Astrocyte (in vitro differentiated cells and primary cell): Measurements from ENCODE around the gene HNRNPK. TPM values are rescaled to one million over a fixed set of nuclear protein-coding genes. Genes with fewer than 3 reads are reported as not detected.

Experiments
- DNase-seq: peaks from one replicate; pipeline ENCODE4 v3.0.0-alpha.2; 2010; ENCODE audit warnings: low read depth
- FAIRE-seq: peaks from 2 replicates; lab custom pipeline; 2011; peaks lifted over from hg19 to GRCh38; lab: Jason Lieb, UNC
- H2AFZ ChIP-seq: 2 replicates; pipeline ENCODE4 v1.6.0; 2012; ENCODE audit warnings: low read depth, low read length, inconsistent platforms
- H3K27ac ChIP-seq: 2 replicates; pipeline ENCODE4 v1.5.1; 2011; ENCODE audit warnings: low read depth, low read length, inconsistent platforms
- H3K27me3 ChIP-seq: 2 replicates; pipeline ENCODE4 v1.6.0; 2011; ENCODE audit warnings: low read length, inconsistent platforms; ENCODE audit not compliant: insufficient read depth
- H3K36me3 ChIP-seq: 2 replicates; pipeline ENCODE4 v1.5.1; 2011; ENCODE audit warnings: low read length, inconsistent platforms; ENCODE audit not compliant: insufficient read depth
- H3K4me1 ChIP-seq: 2 replicates; pipeline ENCODE4 v1.5.1; 2011; ENCODE audit warnings: low read length, inconsistent platforms; ENCODE audit not compliant: insufficient read depth
- H3K4me2 ChIP-seq: 2 replicates; pipeline ENCODE4 v1.6.0; 2012; ENCODE audit warnings: low read length, inconsistent platforms
- H3K4me3 ChIP-seq: 2 replicates; pipeline ENCODE4 v1.5.1; 2011; ENCODE audit warnings: low read depth, mild to moderate bottlenecking, low read length, inconsistent platforms; ENCODE audit not compliant: insufficient read depth
- H3K79me2 ChIP-seq: 2 replicates; pipeline ENCODE4 v1.6.0; 2012; ENCODE audit warnings: mild to moderate bottlenecking, low read length, inconsistent platforms; ENCODE audit not compliant: insufficient read depth
- H3K9ac ChIP-seq: 2 replicates; pipeline ENCODE4 v1.6.0; 2012; ENCODE audit warnings: mild to moderate bottlenecking, low read length, inconsistent platforms
- H3K9me3 ChIP-seq: 2 replicates; pipeline ENCODE4 v1.5.1; 2012; ENCODE audit warnings: low read depth, mild to moderate bottlenecking, low read length, inconsistent platforms; ENCODE audit not compliant: insufficient read depth
- H4K20me1 ChIP-seq: 2 replicates; pipeline ENCODE4 v1.6.0; 2012; ENCODE audit warnings: low read length, inconsistent platforms; ENCODE audit not compliant: insufficient read depth
- H3K27ac Mint-ChIP-seq: one replicate; pipeline ENCODE4 v1.8.0; 2021; ENCODE audit warnings: mild to moderate bottlenecking, mixed read lengths; ENCODE audit not compliant: unreplicated experiment
- H3K27me3 Mint-ChIP-seq: one replicate; pipeline ENCODE4 v1.8.0; 2021; ENCODE audit warnings: low read depth, mixed read lengths; ENCODE audit not compliant: unreplicated experiment
- H3K36me3 Mint-ChIP-seq: one replicate; pipeline ENCODE4 v1.8.0; 2021; ENCODE audit warnings: low read depth, mixed read lengths; ENCODE audit not compliant: unreplicated experiment
- H3K4me1 Mint-ChIP-seq: one replicate; pipeline ENCODE4 v1.8.0; 2021; ENCODE audit warnings: low read depth, mixed read lengths; ENCODE audit not compliant: unreplicated experiment
- H3K4me3 Mint-ChIP-seq: one replicate; pipeline ENCODE4 v1.8.0; 2021; ENCODE audit warnings: mild to moderate bottlenecking, moderate library complexity, mixed read lengths; ENCODE audit not compliant: unreplicated experiment
- H3K9me3 Mint-ChIP-seq: one replicate; pipeline ENCODE4 v1.8.0; 2021; ENCODE audit warnings: mild to moderate bottlenecking, mixed read lengths; ENCODE audit not compliant: unreplicated experiment
- CTCF ChIP-seq: IDR thresholded peaks from 2 replicates; pipeline ENCODE4 v1.5.1; 2011; ENCODE audit warnings: low read depth, mild to moderate bottlenecking, inconsistent platforms, low read length, moderate library complexity; ENCODE audit not compliant: insufficient read depth
- EZH2 ChIP-seq: IDR thresholded peaks from 2 replicates; pipeline ENCODE4 v1.6.1; 2012; ENCODE audit warnings: mild to moderate bottlenecking, low read length, inconsistent platforms; ENCODE audit not compliant: insufficient read depth
- total RNA-seq: library from RNA; stranded (reverse); gene quantifications from 2 replicates; pipeline ENCODE4 v1.2.1, GENCODE V29; 2021

HNRNPK gene
- total RNA-seq, 1 donor from 2014 or later, result 511 TPM

DNA sequence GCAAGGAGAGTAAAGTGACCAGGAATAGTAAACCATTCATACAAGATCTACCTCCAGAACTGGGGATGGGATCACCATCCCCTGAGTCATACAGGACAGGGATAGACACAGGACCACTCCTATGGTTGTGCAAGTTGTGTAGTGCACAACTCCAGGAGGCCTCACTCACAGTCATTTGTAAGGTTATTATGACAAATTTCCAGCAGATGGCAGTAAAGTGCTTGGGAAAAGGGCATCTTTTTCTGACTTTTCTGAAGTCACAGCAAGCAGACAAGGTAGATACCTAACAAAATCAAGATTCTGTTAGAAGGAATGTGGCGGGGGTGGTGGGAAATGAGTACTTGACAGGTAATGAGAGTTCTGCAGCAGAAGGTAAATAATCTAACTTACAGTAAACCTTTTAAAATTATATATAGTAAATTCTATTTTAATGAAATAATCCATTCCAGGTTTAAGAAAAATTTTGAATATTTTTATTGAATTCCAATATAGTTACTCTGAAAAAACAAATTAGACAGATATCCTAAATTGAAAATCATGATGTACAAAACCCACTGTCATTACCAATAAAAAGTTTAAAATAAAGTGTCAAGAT is 42.1 kb downstream of the HNRNPK start:
- Histone ChIP-seq H3K4me3 (no peak overlapping the region), H2AFZ (no peak overlapping the region), H3K4me1 (peaks cover 16% of the 10 kb centered on the region), H3K9me3 (no peaks in the 10 kb centered on the region), H3K27me3 (no peaks in the 10 kb centered on the region), H3K27ac (no peak overlapping the region), H3K9ac (no peak overlapping the region), H3K4me2 (no peak overlapping the region), H3K79me2 (no peaks in the 10 kb centered on the region), H3K36me3 (no peaks in the 10 kb centered on the region), H4K20me1 (no peaks in the 10 kb centered on the region)
- Mint-ChIP-seq H3K27ac (no peak overlapping the region), H3K9me3 (no peaks in the 10 kb centered on the region), H3K27me3 (no peaks in the 10 kb centered on the region), H3K4me1 (peaks cover 20% of the 10 kb centered on the region), H3K4me3 (no peak overlapping the region), H3K36me3 (no peaks in the 10 kb centered on the region)
- FAIRE-seq (no peak), DNase-seq (peak; percentile 36)
- no peak for TF ChIP-seq EZH2
- TF ChIP-seq CTCF, result peak; percentile 62

DNA sequence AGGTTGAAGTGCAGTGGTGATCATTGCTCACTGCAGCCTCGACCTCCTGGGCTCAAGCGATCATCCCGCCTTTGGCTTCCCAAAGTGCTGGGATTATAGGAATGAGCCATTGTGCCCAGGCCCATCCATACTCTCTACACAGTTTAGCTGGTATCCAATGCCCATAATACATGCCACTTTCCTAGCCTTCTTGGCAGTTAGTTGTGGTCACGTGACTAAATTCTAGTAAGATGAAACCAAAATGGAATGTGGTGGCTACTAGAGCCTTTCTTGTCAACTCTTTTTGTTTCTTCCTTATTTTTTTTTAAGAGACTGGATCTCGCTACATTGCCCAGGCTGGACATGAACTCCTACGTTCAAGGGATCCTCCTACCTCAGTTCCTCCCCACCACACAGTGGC is 43.5 kb downstream of the HNRNPK start:
- FAIRE-seq (no peak), DNase-seq (no peak)
- Histone ChIP-seq H3K27me3 (no peaks in the 10 kb centered on the region), H3K9ac (no peak overlapping the region), H3K4me2 (no peak overlapping the region), H3K4me1 (peaks cover 16% of the 10 kb centered on the region), H3K27ac (no peak overlapping the region), H3K9me3 (no peaks in the 10 kb centered on the region), H3K4me3 (no peak overlapping the region), H3K79me2 (no peaks in the 10 kb centered on the region), H4K20me1 (no peaks in the 10 kb centered on the region), H3K36me3 (no peaks in the 10 kb centered on the region), H2AFZ (no peak overlapping the region)
- Mint-ChIP-seq H3K36me3 (no peaks in the 10 kb centered on the region), H3K9me3 (no peaks in the 10 kb centered on the region), H3K27ac (no peak overlapping the region), H3K27me3 (no peaks in the 10 kb centered on the region), H3K4me3 (no peak overlapping the region), H3K4me1 (peaks cover 20% of the 10 kb centered on the region)
- TF ChIP-seq CTCF (no peak), EZH2 (no peak)

DNA sequence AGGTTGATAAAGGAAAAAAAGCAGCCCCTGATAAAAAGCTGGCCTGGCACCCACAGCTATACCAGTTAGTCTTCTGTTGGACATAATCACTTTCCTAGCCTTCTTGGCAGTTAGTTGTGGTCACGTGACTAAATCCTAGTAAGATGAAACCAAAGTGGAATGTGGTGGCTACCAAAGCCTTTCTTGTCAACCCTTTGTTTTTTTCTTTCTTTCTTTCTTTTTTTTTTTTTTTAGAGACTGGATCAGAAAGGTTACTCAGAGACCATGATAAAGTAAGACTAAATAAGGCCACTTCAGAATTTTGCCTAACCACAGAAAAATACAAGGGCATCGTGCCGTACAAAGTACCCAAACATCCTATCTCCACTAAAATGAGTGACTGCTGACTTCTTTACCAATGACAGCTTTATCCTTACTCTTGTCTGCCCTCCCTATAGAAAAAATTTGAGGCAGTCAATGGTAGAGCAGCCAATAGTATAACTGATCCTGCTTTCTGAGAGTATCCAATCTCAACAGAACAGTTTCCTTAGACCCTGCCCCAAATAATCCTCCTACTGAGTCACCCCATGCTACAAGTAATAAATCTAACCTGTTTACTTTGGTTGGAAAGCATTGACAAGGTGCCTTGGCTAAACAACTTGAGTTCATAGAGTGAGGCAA is 44.6 kb downstream of the HNRNPK start:
- DNase-seq, result peak; percentile 88
- peak; percentile 66 for FAIRE-seq
- H2AFZ ChIP-seq, result no peak overlapping the region

More for the DNA sequence above, 44.6 kb downstream of the HNRNPK start:
- no peaks in the 10 kb centered on the region for H3K9me3 ChIP-seq
- Mint-ChIP-seq H3K9me3 (no peaks in the 10 kb centered on the region), H3K4me3 (no peak overlapping the region), H3K27ac (peak overlapping the region; percentile 75), H3K4me1 (peaks cover 20% of the 10 kb centered on the region), H3K36me3 (no peaks in the 10 kb centered on the region), H3K27me3 (no peaks in the 10 kb centered on the region)
- no peaks in the 10 kb centered on the region for H3K36me3 ChIP-seq
- H3K4me3 ChIP-seq, result peak overlapping the region; percentile 11
- H3K4me1 ChIP-seq, result peaks cover 16% of the 10 kb centered on the region
- peak overlapping the region; percentile 53 for H3K4me2 ChIP-seq
- no peak overlapping the region for H3K27ac ChIP-seq
- H3K9ac ChIP-seq, result no peak overlapping the region
- no peaks in the 10 kb centered on the region for H3K79me2 ChIP-seq
- H3K27me3 ChIP-seq, result no peaks in the 10 kb centered on the region
- TF ChIP-seq CTCF, result no peak
- no peaks in the 10 kb centered on the region for H4K20me1 ChIP-seq
